ENCODE results near the gene HCRTR2.
"Not testable (repeated sequence)": the region's sequence is repeated elsewhere in the genome, so short reads cannot be mapped to it uniquely, and the experiment has no call there.

HCRTR2 gene

GRCh38 chr6:55174211-55175026 lies at the start of gene HCRTR2:
TSS of gene HCRTR2 (plus strand) at chr6:55174515. CDS start at chr6:55174588, 73 bp downstream.
- no peak for DNase-seq (ENCODE audit: low spot score)

GRCh38 chr6:55130806-55131324 lies 43.5 kb upstream of the HCRTR2 start:
- no peak for DNase-seq (ENCODE audit: low spot score)

- DNase-seq (ENCODE audit: low spot score) = no peak
Measured at GRCh38 chr6:55131616-55132015, 42.7 kb upstream of the HCRTR2 start.

GRCh38 chr6:55136916-55137315 lies 37.4 kb upstream of the HCRTR2 start:
- DNase-seq (ENCODE audit: low spot score) = no peak

- DNase-seq (ENCODE audit: low spot score) = no peak
Measured at GRCh38 chr6:55137929-55138693, 36.2 kb upstream of the HCRTR2 start.

GRCh38 chr6:55141611-55142010 lies 32.7 kb upstream of the HCRTR2 start:
- no peak for DNase-seq (ENCODE audit: low spot score)

- no peak for DNase-seq (ENCODE audit: low spot score)
Measured at GRCh38 chr6:55142610-55143009, 31.7 kb upstream of the HCRTR2 start.

GRCh38 chr6:55153284-55153683 lies 21.0 kb upstream of the HCRTR2 start:
- DNase-seq (ENCODE audit: low spot score) = no peak

GRCh38 chr6:55158784-55159183 lies 15.5 kb upstream of the HCRTR2 start:
- DNase-seq (ENCODE audit: low spot score) = not testable (repeated sequence)

GRCh38 chr6:55167860-55168259 lies 6.5 kb upstream of the HCRTR2 start:
- DNase-seq (ENCODE audit: low spot score) = no peak

GRCh38 chr6:55175078-55176049 lies 1.0 kb downstream of the HCRTR2 start:
- no peak for DNase-seq (ENCODE audit: low spot score)

GRCh38 chr6:55176958-55177357 lies 2.6 kb downstream of the HCRTR2 start:
- no peak for DNase-seq (ENCODE audit: low spot score)

GRCh38 chr6:55180258-55180657 lies 5.9 kb downstream of the HCRTR2 start:
- DNase-seq (ENCODE audit: low spot score) = no peak

GRCh38 chr6:55182016-55182650 lies 7.8 kb downstream of the HCRTR2 start:
- no peak for DNase-seq (ENCODE audit: low spot score)

GRCh38 chr6:55184782-55185530 lies 10.6 kb downstream of the HCRTR2 start:
- DNase-seq (ENCODE audit: low spot score) = no peak

- no peak for DNase-seq (ENCODE audit: low spot score)
Measured at GRCh38 chr6:55198715-55199114, 24.4 kb downstream of the HCRTR2 start.

- DNase-seq (ENCODE audit: low spot score) = no peak
Measured at GRCh38 chr6:55199239-55199638, 24.9 kb downstream of the HCRTR2 start.

- DNase-seq (ENCODE audit: low spot score) = no peak
Measured at GRCh38 chr6:55208478-55209458, 34.5 kb downstream of the HCRTR2 start.

GRCh38 chr6:55210952-55211351 lies 36.6 kb downstream of the HCRTR2 start:
- DNase-seq (ENCODE audit: low spot score) = no peak

Measured in NAMALWA (cell line).